GM19328 (cell line): Measurements from ENCODE around the gene FREM2.

ENCODE experiments used
- ATAC-seq: cut with Tn5 transposase; IDR thresholded peaks from one replicate; pipeline ENCODE4 v1.9.1; 2021; ENCODE audit warnings: mild to moderate bottlenecking, moderate library complexity; ENCODE audit not compliant: unreplicated experiment

FREM2 gene

DNA sequence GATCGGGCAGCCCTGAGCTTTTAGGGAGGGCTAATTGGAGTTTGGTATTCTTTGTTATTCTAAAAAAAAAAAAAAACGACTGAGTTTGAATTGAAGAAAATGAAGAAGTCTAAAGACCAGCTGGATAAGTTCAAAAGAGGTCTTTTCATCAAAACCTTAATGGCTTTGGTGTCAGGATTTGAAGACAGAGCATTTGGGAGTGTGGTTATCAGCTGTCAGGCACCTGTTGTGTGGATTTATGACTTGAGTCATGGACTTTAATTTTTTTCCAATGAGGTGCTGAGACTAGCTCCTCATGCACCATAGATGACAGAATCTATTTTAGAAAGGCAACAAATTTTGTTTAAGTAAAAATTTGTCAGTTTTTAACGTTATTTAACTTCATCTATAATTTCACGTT lies 72.5 kb downstream of the FREM2 start:
- no peak for ATAC-seq

DNA sequence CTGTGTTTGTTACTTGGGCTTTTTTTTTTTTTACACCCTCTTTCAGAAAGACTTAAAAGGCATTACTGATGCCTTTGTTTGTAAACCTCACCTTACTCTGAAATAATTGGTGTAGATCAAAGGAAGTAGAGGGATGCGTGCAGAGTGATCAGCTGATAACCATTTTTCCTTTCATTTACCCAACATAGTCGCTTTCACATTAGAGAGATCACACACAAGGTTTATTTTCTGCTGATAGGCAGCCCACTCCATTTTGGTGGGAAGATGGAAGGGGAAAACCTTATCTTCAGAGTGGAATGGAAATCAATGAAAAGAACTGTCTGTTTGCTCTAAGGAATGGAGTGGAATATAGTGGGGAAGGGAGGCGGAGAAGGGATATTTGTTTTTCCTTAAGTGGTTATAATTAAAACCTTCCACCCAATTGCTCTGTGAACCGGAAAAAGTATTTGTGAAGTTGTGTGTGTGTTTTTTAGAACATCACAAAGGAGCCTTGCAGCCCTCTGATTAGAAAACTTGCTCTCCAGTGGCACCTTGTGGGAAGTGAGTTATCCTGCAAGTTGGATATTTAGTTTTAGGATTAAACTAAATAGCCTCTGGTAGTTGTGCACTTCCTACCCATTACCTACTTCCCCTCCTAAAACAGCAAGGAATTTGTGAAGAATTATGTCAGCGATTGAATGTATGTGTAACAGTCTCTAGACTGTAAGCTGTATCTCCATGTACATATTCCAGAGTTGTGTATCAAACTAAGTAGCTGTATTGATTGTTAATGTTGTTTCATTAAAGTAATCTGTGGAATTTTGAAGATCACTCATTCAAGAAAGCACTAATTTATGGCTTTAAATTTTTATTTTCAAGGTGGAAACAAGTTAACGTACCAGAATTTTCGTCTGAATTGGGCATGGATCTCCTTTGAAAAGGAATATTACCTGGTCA lies 76.8 kb downstream of the FREM2 start:
- ATAC-seq, result no peak

DNA sequence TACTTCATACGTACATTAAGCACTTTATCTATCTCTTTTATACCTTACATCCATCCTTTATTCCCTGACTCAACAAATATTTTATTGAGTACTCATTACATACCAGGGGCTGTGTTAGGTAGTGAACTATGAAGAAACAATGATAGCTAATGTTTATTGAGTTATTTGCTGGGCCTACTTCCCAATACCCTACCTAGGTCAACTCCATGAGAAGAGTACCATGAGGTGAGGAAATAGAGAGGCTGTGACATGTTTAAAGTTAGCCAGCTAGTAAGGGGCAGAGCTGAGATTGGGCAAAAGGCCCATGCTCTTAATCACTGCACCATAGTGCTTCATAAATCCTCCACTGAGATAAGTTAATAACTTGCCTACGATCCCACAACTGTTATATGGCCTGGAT lies 79.9 kb downstream of the FREM2 start:
- no peak for ATAC-seq

DNA sequence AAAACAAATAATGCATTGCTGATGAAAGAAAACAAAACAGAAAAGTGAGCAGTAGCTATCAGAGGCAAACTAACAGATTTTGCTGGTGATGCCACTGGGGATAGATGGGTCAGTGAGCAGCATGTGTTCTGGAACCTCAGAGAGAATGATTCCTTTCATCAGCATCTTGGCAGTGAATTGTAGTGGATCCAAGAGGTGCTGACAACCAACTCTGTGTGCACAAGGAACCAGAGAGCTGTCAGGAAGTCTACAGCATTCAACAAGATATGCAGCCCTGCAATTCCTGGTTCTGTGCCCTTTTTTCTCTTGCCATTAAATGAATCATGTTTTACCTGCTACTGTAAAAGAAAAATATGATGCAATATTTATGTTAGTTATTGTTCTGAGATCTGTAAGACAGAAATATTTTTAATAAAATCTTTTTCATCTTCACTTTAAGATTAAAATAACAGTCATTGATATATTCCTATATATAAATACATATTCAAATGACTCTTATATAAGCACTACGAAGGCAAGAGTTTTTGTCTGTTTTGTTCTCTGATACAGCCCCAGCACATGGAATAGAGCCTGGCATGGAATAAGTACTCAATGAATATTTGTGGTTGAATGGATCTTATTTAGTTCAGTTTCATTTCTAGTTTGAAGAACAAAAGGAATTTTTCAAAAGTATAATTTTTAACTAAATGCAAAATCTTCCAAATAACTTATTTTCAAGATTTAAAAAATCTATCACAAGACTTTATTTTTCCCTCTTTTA lies 80.8 kb downstream of the FREM2 start:
- ATAC-seq, result no peak

DNA sequence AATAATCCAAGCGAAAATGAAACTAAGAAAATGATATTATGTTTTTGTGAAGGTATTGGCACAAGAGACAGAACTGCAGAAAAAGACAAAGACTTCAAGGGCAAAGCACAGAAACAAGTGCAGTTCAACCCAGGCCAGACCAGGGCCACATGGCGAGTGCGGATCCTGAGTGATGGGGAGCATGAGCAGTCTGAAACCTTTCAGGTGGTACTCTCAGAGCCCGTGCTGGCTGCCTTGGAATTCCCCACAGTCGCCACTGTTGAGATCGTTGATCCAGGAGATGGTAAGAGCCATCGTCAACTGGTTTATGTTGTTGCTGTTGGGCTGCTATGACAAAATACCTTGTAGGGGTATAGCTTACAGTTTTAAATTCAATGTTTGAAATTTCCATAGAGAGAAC lies 82.6 kb downstream of the FREM2 start:
- ATAC-seq, result no peak

DNA sequence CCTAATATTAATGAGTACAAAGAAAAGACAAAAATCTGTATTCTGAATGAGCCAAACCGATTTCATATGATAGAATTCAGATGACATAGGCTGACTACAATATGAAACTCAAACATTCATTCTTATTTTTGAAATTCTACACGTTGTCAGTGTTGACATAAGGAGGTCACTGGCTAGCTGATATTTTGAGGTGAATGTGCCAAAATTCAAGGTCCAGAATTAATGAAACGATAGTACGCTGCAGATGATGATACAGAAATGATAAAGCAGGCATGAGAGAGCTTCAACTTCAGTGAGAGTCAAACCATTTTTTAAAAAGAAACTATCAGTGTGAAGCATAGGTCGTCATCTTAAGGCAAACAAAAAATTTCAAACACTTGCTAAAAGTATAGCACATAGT lies 88.2 kb downstream of the FREM2 start:
- no peak for ATAC-seq

DNA sequence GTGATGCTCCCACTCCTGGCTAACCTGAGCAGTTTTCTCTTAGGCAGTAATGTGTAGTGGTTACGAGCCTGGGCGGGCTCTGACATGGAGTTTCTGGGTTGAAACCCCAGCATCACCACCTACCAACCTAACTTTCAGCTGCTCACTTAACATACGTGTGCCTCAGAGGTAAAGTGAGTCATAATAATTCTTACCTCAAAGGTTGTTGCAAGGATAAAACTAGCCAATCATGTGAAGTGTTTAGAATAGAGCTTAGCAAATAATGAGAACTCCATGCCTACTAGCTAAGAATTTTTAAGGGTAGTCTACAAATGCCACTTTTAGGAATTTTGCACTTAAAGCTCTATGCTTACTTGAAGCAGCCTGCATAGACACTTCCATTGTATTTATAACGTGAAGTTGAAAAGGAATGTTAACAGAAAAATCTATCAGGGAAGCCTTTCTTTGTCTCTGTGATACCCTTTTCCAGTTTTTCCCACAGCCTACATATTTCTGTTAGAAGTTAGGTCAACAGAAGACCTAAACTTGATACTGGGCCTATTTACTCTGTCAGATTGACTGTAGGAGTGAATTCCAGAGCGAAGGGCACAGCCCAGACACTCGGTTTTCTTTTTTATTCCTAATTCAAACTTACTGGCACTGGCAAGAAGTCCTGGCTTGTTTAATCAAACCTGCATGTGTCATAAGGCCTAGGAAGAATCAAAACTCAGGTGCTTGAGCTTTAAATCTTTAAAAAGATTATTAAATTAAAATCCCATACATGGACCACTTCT lies 90.7 kb downstream of the FREM2 start:
- ATAC-seq, result no peak

DNA sequence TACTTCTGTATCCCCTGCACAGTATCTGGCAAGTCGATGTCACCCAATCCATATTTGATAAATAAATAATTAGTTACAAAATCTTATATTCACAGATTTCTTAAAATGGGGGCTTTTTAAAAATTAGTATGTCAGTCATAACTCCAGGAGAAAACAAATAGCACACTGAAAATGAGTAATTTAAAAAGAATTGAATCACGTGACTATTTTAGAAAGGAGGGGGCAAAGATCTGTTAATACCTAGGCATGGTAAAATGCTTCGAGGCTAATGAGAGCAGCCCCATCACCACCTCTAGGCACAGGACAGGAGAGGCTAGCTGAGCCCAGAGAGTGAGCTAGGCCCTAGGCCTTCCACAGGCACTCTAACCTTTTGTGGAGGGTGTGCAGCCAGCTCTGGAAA lies 94.7 kb downstream of the FREM2 start:
- no peak for ATAC-seq

DNA sequence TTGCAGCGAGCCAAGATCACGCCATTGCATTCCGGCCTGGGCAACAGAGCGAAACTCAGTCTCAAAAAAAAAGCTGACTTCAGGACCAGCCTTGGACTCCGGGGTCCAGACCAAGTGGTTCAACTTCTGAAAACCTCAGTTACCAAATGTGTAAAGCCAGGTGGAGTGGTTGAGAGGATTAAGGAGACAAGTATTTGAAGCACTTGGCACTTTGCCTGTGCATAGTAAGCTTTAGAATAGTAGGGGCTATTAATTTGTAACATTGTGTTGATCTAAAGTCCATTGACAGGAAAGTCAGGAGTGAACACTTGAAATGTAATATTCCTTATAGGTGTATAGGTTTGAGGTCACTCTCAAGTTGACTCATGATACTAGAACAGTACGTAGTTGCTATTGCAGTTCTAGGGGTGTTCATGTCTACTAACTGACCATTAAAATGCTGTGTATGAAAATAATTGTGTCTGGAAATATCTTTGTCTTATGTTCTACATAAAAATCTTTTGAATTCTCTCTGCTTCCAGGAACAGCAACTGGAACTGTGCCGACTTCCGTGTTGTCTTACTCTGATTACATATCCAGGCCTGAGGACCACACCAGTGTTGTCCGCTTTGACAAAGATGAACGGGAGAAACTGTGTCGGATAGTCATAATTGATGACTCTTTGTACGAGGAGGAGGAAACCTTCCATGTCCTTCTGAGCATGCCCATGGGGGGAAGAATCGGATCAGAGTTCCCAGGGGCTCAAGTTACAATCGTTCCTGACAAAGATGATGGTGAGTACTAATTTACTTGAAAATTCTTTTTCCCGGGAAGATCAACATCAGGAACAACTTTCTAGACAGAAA lies 97.4 kb downstream of the FREM2 start:
- ATAC-seq, result no peak

DNA sequence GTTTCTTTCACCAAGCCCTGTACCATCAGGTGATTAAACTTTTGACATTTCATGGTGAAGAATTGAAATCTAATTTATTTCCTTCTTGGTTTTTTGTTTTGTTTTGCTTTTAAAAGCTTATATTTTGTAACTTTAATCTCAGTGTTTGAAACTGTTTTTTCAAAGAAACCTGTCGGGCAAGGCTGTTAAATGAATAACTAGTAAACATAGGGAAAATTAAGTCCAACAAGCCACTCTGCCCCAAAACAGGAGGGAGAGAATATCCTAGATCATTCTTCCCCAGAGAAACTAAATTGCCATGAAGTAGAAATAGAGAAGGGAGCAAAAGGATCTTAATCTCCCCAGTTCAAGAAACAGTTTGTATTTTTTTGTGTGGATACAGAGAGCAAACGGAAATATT lies 98.2 kb downstream of the FREM2 start:
- no peak for ATAC-seq

DNA sequence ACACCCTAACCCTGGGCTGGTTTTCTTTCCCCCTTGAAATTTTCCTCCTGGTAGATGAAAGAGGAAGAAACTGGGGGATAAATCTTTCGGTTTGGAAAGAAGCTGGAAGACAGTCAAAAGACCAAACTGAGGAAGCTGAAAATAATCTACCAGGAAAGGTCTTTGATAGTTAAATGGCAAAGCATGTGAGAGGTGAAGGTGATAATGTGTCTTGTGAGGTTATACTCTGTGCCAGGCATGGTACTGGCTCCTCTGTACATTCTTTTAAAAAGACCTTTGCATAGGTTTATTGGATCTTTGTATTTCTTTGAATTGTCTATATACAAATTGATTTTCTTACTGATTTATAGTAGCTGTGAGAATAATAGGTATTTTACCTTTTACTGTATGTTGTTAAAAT lies 98.6 kb downstream of the FREM2 start:
- no peak for ATAC-seq

DNA sequence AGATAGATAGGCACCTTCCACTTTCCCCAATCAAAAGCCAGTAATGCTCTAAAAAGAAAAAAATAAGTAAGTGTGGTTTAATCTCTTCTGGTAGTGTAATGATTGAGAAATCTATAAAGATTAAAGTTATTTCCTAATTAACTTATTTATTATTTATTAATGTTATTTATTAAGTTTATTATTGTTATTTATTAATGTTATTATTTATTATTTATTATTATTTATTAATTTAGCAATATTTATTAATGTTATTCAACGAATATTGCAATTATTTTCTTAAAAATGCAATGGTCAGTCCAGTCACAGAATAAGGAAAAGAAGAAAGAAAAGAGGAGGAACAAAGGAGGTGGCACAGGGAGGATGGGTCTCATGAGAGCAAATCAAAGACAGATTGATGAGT lies 100.7 kb downstream of the FREM2 start:
- ATAC-seq, result no peak

DNA sequence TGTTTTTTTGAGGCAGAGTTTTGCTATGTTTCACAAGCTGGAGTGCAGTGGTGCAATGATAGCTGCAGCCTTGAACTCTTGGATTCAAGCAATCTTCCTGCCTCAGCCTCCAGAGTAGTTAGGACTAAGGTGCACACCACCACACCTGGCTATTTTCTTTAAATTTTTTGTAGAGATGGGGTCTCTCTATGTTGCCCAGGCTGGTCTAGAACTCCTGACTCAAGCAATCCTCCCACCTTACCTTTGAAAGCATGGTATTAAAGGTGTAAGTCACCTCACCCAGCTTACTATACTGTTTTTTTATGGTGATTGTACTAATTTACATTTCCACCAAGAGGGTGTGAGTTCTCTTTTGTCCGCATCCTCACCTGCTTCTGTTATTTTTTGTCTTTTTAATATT lies 110.0 kb downstream of the FREM2 start:
- ATAC-seq, result no peak

DNA sequence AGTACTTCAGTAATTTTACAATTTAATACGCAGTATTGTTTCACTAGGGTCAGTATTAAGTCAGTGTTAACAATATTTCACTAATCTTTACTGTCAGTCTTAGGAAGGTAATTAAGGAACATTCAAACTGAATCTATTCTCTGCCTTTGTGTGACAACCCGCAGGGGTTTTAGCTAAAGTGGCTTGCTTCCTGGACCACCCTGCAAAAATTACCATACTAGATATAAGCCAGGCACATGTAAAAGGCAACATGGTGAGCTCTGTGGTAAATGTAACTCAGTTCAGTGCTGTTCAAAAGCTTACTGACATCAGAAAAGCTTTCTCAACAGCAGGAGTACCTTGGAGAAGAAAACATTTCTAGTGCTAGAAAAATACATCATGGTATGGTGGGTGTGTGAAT lies 116.7 kb downstream of the FREM2 start:
- no peak for ATAC-seq

DNA sequence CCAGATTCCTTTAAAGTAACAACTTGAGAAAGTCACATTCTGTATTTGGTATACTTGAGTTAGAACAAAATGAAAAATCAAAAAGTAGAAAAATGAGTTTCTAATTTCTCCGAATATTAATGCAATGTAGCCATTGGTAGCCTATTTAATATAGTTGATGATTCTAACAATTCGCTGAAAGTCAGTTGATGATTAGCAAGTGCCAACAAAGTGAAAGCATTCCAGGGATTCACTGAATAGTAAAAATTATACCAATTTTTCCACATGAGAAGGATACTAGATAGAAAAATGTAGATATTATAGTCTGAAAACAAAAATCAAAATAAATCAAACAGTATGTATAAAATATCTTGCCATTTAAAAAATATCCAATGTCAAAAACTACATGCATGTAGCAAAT lies 117.2 kb downstream of the FREM2 start:
- ATAC-seq, result no peak

DNA sequence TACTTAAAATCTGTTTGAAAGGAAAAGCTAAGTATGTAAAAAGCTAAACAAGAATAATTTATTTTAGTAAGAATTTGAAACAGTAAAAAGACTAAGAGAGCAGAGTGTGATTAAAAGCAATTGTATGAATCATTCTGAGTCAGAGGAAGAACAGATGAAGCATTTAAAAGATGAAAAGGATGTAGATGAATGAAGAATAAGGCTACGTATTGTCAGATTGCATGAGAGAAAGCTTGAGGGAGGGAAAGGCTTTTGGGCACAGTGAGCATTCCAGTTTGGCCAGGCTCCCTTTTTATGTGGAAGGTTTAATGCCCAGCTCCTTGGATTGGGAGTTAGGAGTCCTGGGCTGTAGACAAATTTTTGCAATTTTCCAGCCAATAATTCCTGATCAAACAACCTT lies 117.7 kb downstream of the FREM2 start:
- no peak for ATAC-seq

DNA sequence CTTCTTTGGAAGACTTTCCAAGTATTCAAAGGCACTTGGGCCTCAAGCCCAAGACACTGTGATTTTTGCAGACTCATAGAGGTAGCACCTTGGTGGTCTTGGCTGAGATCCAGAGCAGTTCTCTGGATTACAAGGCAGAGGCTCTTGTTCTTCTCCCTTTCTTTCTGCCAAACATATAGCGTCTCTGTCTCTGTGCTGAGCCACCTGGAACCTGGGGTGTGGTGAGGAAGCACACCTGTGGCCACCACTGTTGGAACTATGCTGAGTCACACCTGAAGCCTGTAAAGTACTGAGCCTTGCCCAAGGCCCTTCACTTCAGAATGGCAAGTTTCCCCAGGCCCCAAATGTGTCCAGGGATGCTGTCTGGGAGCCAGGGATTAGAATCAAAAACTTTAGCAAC lies 127.5 kb downstream of the FREM2 start:
- ATAC-seq, result no peak

DNA sequence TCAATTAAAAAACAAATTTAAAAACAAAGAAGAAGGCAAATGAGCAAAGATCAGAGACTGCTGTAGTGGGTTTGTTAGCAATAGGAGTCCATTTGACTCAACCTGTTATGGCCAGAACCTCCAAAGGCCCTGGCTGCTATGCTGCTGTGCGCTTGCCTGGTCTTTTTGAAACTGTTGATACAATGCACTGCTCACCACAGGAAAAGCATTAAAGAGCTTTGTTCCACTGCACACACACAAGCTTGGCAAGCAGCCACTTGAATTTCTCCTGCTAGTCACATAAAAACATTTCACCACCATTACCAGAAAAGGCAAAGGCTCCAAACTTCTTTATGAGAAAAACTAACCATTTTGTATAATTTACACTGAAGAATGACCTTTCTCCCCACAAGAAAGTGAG lies 132.2 kb downstream of the FREM2 start:
- ATAC-seq, result no peak

DNA sequence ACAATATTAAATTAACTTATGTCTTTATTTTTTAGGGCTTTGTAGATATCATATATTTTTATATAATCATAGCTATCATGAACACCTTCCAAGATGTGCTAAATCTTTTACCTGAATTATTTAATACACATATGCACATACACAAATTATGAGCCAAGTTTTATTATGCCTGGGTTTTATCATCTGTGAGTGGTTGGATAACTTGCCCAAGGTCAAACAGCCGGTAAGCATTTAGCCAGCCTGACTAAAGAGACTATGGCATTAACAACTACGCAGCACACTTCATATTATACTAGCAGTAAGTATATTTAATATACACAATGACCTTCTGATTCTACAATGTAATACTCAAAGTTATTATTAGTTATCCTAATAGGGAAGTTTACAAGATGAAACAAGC lies 132.7 kb downstream of the FREM2 start:
- ATAC-seq, result no peak

DNA sequence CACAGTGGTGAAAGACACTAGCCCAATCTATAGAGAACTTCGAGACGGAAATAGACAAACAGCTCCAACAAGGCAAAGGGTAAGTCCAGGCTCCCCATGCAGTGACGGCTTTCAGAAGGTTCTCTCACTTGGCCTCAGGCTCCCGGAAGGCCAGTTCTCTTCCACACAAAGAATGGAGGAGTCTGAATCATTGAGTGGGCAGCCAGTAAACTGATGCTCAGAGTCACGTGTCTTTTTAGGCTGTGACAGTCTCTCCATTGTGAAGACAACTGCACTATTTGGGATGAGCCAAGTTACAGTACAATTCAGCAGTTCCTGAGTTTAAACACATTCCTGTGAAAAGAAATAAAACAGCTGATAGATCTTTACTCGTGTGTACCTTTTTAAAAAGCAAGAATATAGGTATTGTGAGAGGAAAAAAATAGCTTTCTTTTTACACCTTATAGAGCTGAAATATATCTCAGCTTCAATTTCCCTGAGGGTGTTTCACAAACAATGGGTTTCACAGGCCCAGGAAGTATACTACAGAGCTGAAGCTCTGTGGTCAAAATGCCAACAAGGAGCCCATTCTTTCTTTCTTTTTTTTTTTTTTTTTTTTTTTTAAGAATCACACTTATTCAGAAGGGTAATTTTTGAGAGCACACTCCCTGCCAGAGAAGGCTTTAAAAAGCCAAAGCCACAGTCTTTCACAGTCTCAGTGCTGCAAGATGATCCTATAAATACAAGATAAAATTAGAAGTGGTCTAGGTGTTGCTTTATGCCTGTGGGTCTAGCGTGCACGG lies 135.1 kb downstream of the FREM2 start:
- no peak for ATAC-seq
